ENCODE measurements around the gene EGFR.

Gene EGFR

GRCh38 chr7:55023841-55024505 is 5.2 kb downstream of the EGFR start:
- Histone ChIP-seq H3K9me3 (no peaks in the 10 kb centered on the region), H3K36me3 (peaks cover 33% of the 10 kb centered on the region), H3K27me3 (no peaks in the 10 kb centered on the region), H3K4me1 (peaks cover 34% of the 10 kb centered on the region), H3K4me3 (ENCODE audit: low read depth, low read length) (no peak overlapping the region)
- DNase-seq = no peak
- TF ChIP-seq CTCF (IDR thresholded peaks at IDR 0.05; ENCODE audit: low read depth, low read length) = no peak

- Histone ChIP-seq H3K36me3 (peaks cover 40% of the 10 kb centered on the region), H3K9me3 (no peaks in the 10 kb centered on the region), H3K27me3 (no peaks in the 10 kb centered on the region), H3K4me1 (peaks cover 36% of the 10 kb centered on the region), H3K4me3 (ENCODE audit: low read depth, low read length) (no peak overlapping the region)
- no peak for TF ChIP-seq CTCF (IDR thresholded peaks at IDR 0.05; ENCODE audit: low read depth, low read length)
- no peak for DNase-seq
Measured at GRCh38 chr7:55024776-55025175, 6.0 kb downstream of the EGFR start.

- TF ChIP-seq CTCF (IDR thresholded peaks at IDR 0.05; ENCODE audit: low read depth, low read length) = no peak
- H3K4me3 ChIP-seq (ENCODE audit: low read depth, low read length) = no peak overlapping the region
- H3K4me1 ChIP-seq = peaks cover 42% of the 10 kb centered on the region
- H3K9me3 ChIP-seq = no peaks in the 10 kb centered on the region
- H3K36me3 ChIP-seq = peaks cover 51% of the 10 kb centered on the region
- H3K27me3 ChIP-seq = no peaks in the 10 kb centered on the region
- DNase-seq = no peak
Measured at GRCh38 chr7:55026086-55026790, 7.4 kb downstream of the EGFR start.

GRCh38 chr7:55026867-55027490 is 8.2 kb downstream of the EGFR start:
- DNase-seq = peak; percentile 40
- no peaks in the 10 kb centered on the region for H3K27me3 ChIP-seq
- no peaks in the 10 kb centered on the region for H3K9me3 ChIP-seq
- no peak overlapping the region for H3K4me3 ChIP-seq (ENCODE audit: low read depth, low read length)
- peaks cover 48% of the 10 kb centered on the region for H3K4me1 ChIP-seq
- TF ChIP-seq CTCF (IDR thresholded peaks at IDR 0.05; ENCODE audit: low read depth, low read length) = no peak
- H3K36me3 ChIP-seq = peaks cover 50% of the 10 kb centered on the region

- no peaks in the 10 kb centered on the region for H3K9me3 ChIP-seq
- H3K27me3 ChIP-seq = no peaks in the 10 kb centered on the region
- no peak overlapping the region for H3K4me3 ChIP-seq (ENCODE audit: low read depth, low read length)
- TF ChIP-seq CTCF (IDR thresholded peaks at IDR 0.05; ENCODE audit: low read depth, low read length) = no peak
- H3K4me1 ChIP-seq = peaks cover 58% of the 10 kb centered on the region
- DNase-seq = no peak
- peaks cover 48% of the 10 kb centered on the region for H3K36me3 ChIP-seq
Measured at GRCh38 chr7:55028011-55028410, 9.2 kb downstream of the EGFR start.

GRCh38 chr7:55030314-55030713 is 11.5 kb downstream of the EGFR start:
- TF ChIP-seq CTCF (IDR thresholded peaks at IDR 0.05; ENCODE audit: low read depth, low read length) = no peak
- H3K27me3 ChIP-seq = no peaks in the 10 kb centered on the region
- H3K4me3 ChIP-seq (ENCODE audit: low read depth, low read length) = no peak overlapping the region
- H3K36me3 ChIP-seq = peaks cover 39% of the 10 kb centered on the region
- DNase-seq = no peak
- peaks cover 64% of the 10 kb centered on the region for H3K4me1 ChIP-seq
- no peaks in the 10 kb centered on the region for H3K9me3 ChIP-seq
